Stromal cell of bone marrow (primary cell): Measurements from ENCODE around the gene CFAP107.
"Not testable (repeated sequence)": the region's sequence is repeated elsewhere in the genome, so short reads cannot be mapped to it uniquely, and the experiment has no call there.

Experiments used
- DNase-seq: peaks from one replicate; pipeline ENCODE4 v3.0.0-alpha.2; 2012; ENCODE audit warnings: low read depth

The CFAP107 gene

GRCh38 chr1:12778907-12779306, 32.9 kb downstream of the CFAP107 start:
- DNase-seq, result no peak

DNA sequence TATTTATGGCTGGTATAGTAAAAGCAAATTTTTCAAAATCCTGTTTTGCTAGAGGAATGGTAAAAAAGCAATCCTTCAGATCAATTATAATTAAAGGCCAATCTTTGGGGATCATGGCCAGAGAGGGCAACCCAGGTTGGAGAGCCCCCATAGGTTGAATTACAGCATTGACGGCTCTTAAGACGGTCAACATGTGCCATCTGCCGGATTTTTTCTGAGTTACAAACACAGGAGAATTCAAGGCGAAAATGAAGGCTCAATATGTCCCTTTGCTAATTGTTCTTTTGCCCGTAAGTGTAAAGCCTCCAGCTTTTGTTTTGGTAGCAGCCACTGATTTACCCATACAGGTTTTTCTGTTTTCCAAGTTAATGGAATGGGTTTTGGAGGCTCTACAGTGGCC, 35.5 kb downstream of the CFAP107 start:
- not testable (repeated sequence) for DNase-seq

DNA sequence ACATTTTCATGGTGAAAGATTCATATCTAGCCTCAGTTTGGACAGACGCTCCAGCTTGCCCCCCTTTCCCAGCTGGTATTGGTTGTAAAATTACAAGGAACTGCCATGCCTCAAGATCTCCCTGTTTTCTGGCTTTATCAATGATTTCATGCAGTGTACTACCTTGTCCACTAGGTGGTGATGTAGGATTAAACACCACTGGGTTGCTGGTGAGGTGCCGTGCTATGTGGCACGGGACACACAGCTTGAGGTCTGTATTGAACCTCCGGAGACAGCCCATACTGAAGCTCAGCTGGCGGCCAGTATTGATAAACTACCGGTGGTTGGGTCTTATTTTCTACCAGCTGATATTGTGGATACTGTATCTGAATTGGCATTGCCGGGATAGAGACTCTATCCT, 37.8 kb downstream of the CFAP107 start:
- DNase-seq, result peak; percentile 0

- DNase-seq, result not testable (repeated sequence)
Observed at GRCh38 chr1:12784729-12785128, 38.7 kb downstream of the CFAP107 start.

GRCh38 chr1:12791097-12791496, 45.1 kb downstream of the CFAP107 start, which contains the start of gene PRAMEF1:
Gene PRAMEF1 (plus strand): TSS chr1:12791397. CDS start chr1:12793228, 1,831 bp downstream.
- DNase-seq, result not testable (repeated sequence)

- no peak for DNase-seq
Observed at GRCh38 chr1:12798911-12799310, 52.9 kb downstream of the CFAP107 start.

DNA sequence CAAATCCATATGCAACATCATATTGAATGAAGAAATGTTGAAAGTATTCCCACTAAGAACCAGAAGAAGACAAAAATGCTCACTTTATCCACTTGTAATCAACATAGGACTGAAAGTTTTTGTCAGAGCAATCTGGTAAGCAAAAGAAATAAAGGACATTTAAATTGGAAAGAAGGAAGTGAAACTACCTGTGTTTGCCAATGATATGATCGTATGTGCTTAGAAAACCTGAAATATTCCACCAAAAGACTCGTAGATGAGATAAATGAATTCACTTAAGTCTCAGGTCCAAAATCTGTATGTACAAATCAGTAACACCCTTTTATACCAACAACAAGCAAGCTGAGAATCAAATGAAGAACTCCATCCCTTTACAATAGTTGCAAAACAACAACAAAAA, 53.7 kb downstream of the CFAP107 start:
- no peak for DNase-seq

DNA sequence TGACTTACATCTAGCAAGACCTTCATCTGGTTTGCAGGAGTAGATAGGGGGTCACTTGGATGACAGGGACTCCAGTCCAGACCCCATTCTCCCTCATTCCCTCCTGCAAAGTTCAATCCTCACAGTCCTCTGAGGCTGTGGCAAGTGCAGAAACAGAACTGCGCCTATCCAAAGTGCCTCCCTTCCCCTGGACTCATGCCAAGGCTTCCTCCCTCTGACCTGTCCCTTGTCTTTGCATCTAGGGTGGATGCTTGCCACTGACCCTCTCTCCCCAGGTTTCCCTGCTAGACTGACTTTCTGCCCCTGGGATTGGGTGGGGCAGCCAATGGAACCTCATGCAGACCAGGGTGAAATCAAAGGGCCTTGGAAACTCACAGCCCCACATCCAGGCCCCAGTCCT, 63.9 kb downstream of the CFAP107 start:
- no peak for DNase-seq

GRCh38 chr1:12810691-12811408, 64.8 kb downstream of the CFAP107 start:
- DNase-seq, result peak; percentile 21

DNA sequence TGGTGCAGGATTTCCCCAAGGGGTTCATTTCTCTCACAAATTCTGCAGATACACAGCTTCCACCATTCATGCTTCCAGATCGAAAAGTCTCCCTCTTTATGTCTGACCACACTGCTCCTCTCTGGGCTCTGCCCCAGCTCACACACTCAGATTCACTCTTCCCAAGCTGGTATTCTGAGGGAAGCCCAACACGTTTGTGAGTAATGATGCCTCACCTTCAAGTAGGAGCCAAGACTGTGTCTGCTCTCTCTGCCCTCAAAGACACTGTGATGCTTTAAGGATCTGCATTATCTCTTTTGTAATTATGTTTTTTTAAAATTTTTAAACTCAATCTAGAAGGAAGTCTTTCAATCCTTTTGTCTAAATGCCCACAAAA, 65.4 kb downstream of the CFAP107 start:
- DNase-seq, result peak; percentile 3
